Right hindlimb (tissue), 1 donor: ENCODE data around the gene HNRNPA2B1.
"Not testable (repeated sequence)": the region's sequence is repeated elsewhere in the genome, so short reads cannot be mapped to it uniquely, and the experiment has no call there.

Experiments
- DNase-seq: peaks from one replicate; pipeline ENCODE4 v3.0.0-alpha.2; 2018

The HNRNPA2B1 gene

DNA sequence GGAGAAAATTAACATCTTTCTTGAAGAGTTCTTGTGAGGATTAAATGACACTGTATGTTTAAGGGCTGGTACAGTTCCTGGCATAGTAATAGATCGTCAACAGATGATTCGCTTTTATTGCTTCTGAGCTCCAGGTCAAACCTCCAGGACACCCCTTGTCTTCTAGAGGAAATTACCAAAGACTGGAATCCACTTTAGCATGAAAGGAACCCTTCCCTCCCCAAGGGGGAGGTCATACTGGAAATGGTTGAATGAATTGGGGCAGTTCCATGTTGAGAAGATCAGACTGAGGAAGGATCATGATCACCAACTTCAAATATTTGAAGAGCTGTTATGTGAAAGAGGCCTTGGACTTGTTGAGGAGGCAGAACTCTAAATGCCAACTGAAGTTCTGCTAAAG, 39.6 kb downstream of the HNRNPA2B1 start:
- DNase-seq: no peak

- no peak for DNase-seq
Observed at GRCh38 chr7:26159243-26159642, 41.3 kb downstream of the HNRNPA2B1 start.

- no peak for DNase-seq
Observed at GRCh38 chr7:26157520-26158105, 42.9 kb downstream of the HNRNPA2B1 start.

- DNase-seq: no peak
Observed at GRCh38 chr7:26156451-26157420, 43.8 kb downstream of the HNRNPA2B1 start.

DNA sequence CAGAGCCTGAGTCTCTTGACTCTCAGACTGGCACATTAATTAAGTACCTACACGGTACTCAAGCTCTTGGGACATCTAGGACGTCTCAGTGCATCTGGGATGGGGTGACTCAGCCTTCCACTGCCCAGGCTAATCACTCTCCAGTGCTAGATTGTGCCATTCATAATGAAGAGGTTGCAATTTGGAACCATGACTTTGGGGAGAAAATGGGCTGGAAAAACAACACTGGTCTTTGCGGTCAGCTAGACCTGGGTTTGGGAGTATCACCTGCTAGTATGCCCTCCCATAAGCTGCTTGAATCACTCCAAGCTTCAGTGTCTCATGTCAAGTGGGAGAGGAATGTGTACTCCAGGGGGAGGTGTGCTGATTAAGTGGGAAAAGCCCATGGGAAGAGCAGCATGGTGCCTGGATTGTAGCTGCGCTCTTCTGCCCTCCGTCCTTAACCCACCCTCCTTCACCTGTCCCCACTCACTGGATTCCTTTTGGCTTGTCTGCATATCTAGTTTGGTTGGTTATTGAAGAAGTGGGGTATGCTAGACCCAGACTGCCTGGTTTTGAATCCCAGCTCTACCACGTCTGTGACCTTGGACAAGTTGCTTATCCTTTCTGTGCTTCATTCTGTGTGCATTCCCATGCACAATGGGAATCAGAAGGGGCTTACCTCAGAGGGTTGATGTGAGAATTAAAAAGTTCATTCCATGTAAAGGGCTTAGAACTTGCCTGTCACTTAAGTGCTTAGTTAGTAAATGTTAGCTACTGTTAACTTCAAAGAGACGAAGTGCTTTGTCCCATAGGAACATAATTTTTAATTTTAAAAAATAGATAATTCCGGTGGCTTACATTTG, 44.8 kb downstream of the HNRNPA2B1 start:
- DNase-seq: no peak

DNA sequence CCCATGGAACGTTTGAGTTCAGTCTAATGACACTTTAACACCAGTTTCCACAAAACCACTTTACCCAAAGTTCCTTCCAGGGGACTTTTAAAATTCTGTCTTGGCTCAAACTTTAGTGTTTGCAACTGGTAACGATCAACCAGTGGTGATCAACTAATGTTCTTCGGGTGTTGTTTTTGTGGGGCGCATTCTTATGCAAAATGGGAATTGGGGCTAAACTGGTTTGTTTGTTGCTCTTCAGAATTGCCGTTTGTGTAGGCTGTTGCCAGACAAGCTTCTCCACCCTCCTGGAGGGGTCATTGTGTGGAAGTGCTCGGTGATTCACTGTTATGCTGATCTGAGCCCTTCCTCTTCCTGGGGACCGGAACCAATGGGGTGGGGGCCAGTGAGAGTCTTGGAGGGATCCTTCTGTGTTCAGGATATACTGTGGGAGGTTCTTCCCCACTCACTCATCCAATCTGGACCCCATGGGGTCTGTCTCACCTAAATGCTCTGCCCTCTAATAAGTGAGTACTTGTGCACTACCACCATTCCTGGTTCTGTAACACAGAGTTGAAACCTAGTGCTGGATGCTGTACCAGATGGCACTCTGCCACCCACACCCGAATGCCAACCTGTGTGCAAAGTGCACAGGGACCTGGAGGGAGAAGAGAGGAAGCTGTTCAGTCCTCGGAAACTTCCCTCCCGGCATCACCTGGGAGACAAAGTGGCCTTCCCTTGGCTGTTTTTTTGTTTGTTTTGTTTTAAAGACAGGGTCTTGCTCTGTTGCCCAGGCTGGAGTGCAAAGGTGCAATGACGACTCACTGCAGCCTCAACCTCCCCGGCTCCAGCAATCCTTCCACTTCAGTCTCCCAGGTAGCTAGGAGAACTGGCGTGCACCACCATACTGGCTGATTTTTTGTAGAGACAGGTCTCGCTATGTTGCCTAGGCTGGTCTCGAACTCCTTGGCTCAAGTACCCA, 46.4 kb downstream of the HNRNPA2B1 start:
- no peak for DNase-seq

- no peak for DNase-seq
Observed at GRCh38 chr7:26153241-26153822, 47.2 kb downstream of the HNRNPA2B1 start.

- DNase-seq: not testable (repeated sequence)
Observed at GRCh38 chr7:26152782-26153240, 47.7 kb downstream of the HNRNPA2B1 start.

DNA sequence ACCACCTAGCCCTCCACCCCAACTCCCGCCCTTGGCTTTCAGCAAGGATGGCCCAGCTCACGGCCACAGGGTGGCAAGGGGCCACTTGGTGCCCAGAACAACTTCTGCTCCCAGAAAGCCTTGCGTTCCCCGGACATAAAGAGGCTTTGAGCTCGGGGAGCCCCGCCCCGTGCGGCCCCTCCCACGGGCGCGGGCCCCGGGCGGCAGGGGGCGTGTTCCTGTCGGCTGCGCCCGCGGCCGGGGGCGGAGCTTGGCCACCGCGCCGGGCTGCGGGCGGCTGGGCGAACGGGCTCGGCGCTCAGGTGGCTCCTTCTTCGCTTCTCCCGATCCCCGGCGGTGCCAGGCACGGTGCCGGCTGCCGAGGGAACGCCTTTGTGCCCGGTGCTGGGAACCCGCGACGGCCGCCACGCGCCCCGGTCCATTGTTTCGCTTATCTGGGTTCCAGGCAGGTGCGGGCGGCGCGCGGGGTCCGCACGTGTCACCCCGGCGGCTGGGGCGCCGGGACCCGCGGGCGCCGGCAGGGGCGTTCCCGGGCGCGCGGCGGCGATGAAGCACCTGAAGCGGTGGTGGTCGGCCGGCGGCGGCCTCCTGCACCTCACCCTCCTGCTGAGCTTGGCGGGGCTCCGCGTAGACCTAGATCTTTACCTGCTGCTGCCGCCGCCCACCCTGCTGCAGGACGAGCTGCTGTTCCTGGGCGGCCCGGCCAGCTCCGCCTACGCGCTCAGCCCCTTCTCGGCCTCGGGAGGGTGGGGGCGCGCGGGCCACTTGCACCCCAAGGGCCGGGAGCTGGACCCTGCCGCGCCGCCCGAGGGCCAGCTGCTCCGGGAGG, 48.4 kb downstream of the HNRNPA2B1 start, which contains the start of gene NFE2L3:
Gene NFE2L3, plus strand, starts transcription at position 246 of the 829 bp plus-strand sequence. Its CDS starts 301 bp downstream, at position 547.
- DNase-seq: peak; percentile 63

DNA sequence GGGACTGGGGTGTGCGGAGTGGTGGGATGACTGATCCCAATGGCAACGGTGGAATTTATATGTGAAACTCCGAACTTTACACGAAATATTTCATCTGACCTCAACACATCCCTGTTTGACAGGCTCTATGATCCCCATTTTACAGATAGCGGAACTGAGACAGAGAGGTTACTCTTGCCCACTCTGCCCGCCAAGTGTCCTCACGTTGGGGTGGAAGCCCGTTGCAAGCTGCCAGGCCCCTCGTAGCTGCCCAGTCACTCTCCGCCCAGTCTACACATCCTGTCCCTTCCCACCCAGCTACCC, 48.9 kb downstream of the HNRNPA2B1 start:
- DNase-seq: no peak

DNA sequence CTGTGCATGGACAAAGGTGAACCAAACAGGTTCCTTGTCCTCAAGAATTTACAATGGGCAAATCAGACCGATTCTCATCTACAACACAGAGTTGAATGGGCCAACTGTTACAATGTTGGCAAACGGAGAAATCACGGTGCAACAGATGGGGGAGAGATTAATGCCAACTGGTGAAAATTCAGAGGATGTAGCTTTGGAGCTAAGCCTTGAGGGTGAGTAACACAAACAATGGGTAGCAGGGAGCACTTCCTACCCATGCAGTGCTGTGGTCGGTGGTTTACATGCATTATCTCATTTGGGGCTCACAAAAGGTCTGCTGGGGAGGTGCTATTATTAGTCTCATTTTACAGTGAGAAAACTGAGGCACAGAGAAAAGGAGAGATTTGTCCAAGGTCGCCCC, 49.5 kb downstream of the HNRNPA2B1 start:
- DNase-seq: no peak

- no peak for DNase-seq
Observed at GRCh38 chr7:26149391-26149977, 51.1 kb downstream of the HNRNPA2B1 start.

GRCh38 chr7:26148307-26148700, 52.2 kb downstream of the HNRNPA2B1 start:
- not testable (repeated sequence) for DNase-seq

DNA sequence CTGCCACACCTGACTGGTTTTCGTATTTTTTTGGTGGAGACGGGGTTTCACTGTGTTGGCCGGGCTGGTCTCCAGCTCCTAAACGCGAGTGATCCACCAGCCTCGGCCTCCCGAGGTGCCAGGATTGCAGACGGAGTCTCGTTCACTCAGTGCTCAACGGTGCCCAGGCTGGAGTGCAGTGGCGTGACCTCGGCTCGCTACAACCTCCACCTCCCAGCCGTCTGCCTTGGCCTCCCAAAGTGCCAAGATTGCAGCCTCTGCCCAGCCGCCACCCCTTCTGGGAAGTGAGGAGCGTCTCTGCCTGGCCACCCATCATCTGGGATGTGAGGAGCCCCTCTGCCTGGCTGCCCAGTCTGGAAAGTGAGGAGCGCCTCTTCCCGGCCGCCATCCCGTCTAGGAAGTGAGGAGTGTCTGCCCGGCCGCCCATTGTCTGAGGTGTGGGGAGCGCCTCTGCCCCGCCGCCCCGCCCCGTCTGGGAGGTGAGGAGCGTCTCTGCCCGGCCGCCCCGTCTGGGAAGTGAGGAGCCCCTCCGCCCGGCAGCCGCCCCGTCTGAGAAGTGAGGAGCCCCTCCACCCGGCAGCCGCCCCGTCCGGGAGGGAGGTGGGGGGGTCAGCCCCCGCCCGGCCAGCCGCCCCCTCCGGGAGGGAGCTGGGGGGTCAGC, 52.8 kb downstream of the HNRNPA2B1 start:
- DNase-seq: not testable (repeated sequence)

- no peak for DNase-seq
Observed at GRCh38 chr7:26147030-26147429, 53.5 kb downstream of the HNRNPA2B1 start.

GRCh38 chr7:26145238-26145637, 55.3 kb downstream of the HNRNPA2B1 start:
- DNase-seq: no peak

GRCh38 chr7:26144184-26145080, 56.1 kb downstream of the HNRNPA2B1 start:
- no peak for DNase-seq

GRCh38 chr7:26143298-26144048, 57.1 kb downstream of the HNRNPA2B1 start:
- DNase-seq: no peak
